Stimulated activated naive B cell treated with anti-CD40 and anti-IgM and Interleukin-4, amounts not matched to agents 10 μg/mL and 1 μg/mL and 100 μg/mL, for 72 hours (primary cell): ENCODE data around the gene APOC4.
"Not testable (repeated sequence)": the region's sequence is repeated elsewhere in the genome, so short reads cannot be mapped to it uniquely, and the experiment has no call there.

Experiments
- ATAC-seq, 2 donors: fragments of 150-1000 bp; cut with Tn5 transposase; replicated peaks; 2 replicates each; pipeline ENCODE4 v1.10.0; 2021; ENCODE audit warnings: moderate library complexity in 1 of 2
- DNase-seq: peaks from one replicate; pipeline ENCODE4 v3.0.0; 2021
- H3K27ac Mint-ChIP-seq: one replicate; pipeline ENCODE4 v1.8.0; 2022; ENCODE audit warnings: mild to moderate bottlenecking, mixed read lengths
- H3K27me3 Mint-ChIP-seq, 2 donors: one replicate each; pipeline ENCODE4 v1.8.0; 2022; ENCODE audit warnings: mixed read lengths in 2 of 2
- H3K36me3 Mint-ChIP-seq, 2 donors: one replicate each; pipeline ENCODE4 v1.8.0; 2022; ENCODE audit warnings: mixed read lengths in 2 of 2, mild to moderate bottlenecking in 1 of 2
- H3K4me1 Mint-ChIP-seq, 2 donors: one replicate each; pipeline ENCODE4 v1.8.0; 2022; ENCODE audit warnings: mixed read lengths in 2 of 2, mild to moderate bottlenecking in 1 of 2
- H3K4me3 Mint-ChIP-seq, 2 donors: one replicate each; pipeline ENCODE4 v1.8.0; 2022; ENCODE audit warnings: mild to moderate bottlenecking in 2 of 2, mixed read lengths in 2 of 2, moderate library complexity in 1 of 2
- H3K9me3 Mint-ChIP-seq, 2 donors: one replicate each; pipeline ENCODE4 v1.8.0; 2022; ENCODE audit warnings: mixed read lengths in 2 of 2, mild to moderate bottlenecking in 1 of 2

The APOC4 gene

GRCh38 chr19:44908074-44908835 is 33.8 kb upstream of the APOC4 start:
- Mint-ChIP-seq H3K4me1 (peaks cover 11 to 38% of the 10 kb centered on the region in 2 donors), H3K36me3 (peaks cover 8 to 9% of the 10 kb centered on the region in 2 donors), H3K27me3 (peaks cover 51 to 62% of the 10 kb centered on the region in 2 donors), H3K9me3 (no peaks in the 10 kb centered on the region), H3K4me3 (no peak overlapping the region), H3K27ac (no peak overlapping the region)
- no peak for DNase-seq
- no peak for ATAC-seq

GRCh38 chr19:44908836-44909261 is 33.2 kb upstream of the APOC4 start:
- Mint-ChIP-seq H3K4me1 (peaks cover 15 to 38% of the 10 kb centered on the region in 2 donors), H3K9me3 (no peaks in the 10 kb centered on the region), H3K36me3 (peaks cover 3 to 4% of the 10 kb centered on the region in 2 donors), H3K27ac (no peak overlapping the region), H3K27me3 (peaks cover 56 to 67% of the 10 kb centered on the region in 2 donors), H3K4me3 (no peak overlapping the region)
- ATAC-seq (no peak), DNase-seq (no peak)

GRCh38 chr19:44909775-44910174 is 32.3 kb upstream of the APOC4 start:
- Mint-ChIP-seq H3K27me3 (peaks cover 61 to 77% of the 10 kb centered on the region in 2 donors), H3K9me3 (no peaks in the 10 kb centered on the region), H3K4me1 (peaks cover 23 to 40% of the 10 kb centered on the region in 2 donors), H3K4me3 (no peak overlapping the region), H3K27ac (no peak overlapping the region), H3K36me3 (peaks cover 1 to 3% of the 10 kb centered on the region in 2 donors)
- DNase-seq (no peak), ATAC-seq (no peak)

DNA sequence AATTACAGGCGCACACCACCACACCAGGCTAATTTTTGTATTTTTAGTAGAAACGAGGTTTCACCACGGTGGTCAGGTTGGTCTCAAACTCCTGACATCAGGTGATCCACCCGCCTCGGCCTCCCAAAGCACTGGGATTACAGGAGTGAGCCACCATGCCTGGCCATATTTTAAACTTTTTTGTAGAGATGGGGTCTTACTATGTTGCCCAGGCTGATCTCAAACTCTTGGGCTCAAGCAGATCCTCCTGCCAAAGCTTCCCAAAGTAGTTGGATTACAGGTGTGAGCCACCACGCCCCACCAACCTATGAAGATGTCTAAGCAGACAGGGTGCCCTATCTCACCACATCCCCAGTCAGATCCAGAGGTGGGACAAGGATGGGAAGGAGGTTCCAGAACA is 30.1 kb upstream of the APOC4 start:
- not testable (repeated sequence) for DNase-seq, ATAC-seq, H3K4me3 Mint-ChIP-seq, H3K9me3 Mint-ChIP-seq, H3K27ac Mint-ChIP-seq, H3K36me3 Mint-ChIP-seq
- Mint-ChIP-seq H3K27me3 (peaks cover 41 to 60% of the 10 kb centered on the region in 2 donors), H3K4me1 (peaks cover 17 to 25% of the 10 kb centered on the region in 2 donors)

DNA sequence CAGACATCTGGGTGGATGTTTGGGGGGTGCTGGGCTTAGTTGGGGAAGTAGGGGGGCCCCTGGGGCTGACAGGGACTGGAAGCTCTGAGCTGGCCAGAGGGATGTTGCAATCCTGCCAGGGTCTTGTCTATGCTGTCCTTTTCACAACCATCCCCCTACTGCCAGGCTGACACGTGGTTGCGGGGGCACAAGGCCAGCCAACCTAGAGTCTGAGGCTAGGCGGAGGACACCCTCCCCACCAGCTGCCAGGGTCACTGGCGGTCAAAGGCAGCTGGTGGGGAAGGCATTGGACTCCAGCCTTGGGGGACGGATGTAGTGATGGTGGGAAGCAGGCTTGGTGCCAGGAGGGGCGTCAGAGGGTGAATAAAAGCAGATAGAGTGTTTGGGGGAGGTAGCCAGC is 29.2 kb upstream of the APOC4 start:
- Mint-ChIP-seq H3K27ac (peak overlapping the region; percentile 65), H3K9me3 (no peaks in the 10 kb centered on the region), H3K4me3 (no peak overlapping the region), H3K27me3 (peaks cover 37 to 52% of the 10 kb centered on the region in 2 donors), H3K36me3 (peaks cover 3 to 5% of the 10 kb centered on the region in 2 donors), H3K4me1 (peaks cover 17 to 25% of the 10 kb centered on the region in 2 donors)
- DNase-seq (no peak), ATAC-seq (no peak)

DNA sequence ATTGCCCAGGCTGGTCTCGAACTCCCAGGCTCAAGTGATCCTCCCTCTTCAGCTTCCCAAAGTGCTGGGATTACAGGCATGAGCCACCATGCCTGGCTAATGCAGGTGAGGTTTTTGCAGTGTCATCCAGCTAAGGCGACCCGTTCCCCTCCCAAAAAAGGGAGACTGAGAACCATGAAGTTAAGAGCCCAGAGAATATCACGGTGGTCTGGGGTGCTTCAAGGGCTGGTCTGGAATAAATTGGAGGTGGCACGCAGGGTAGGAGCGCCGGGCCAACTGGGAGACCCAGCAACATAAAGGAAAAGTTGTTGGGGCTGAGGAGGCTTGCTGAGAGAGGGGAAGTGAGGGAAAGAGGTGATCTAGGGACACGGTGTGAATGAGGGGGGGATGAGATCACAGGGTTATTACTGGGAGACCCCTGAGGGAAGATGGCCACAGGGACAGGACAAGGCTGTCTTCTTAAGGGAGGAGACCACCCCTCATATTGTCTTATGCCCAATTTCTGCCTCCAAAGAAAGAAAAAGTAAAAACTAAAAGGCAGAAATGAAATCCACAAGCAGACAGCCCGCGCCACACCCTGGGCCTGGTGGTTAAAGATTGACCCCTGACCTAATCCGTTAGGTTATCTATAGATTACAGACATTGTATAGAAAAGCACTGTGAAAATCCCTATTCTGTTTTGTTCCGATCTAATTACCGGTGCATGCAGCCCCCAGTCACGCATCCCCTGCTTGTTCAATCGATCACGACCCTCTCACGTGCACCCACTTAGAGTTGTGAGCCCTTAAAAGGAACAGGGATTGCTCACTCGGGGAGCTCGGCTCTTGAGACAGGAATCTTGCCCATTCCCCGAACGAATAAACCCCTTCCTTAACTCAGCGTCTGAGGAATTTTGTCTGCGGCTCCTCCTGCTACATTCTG is 28.3 kb upstream of the APOC4 start:
- peaks cover 33 to 48% of the 10 kb centered on the region in 2 donors for H3K27me3 Mint-ChIP-seq
- peaks cover 17 to 25% of the 10 kb centered on the region in 2 donors for H3K4me1 Mint-ChIP-seq
- H3K27ac Mint-ChIP-seq = peak overlapping the region; percentile 98
- not testable (repeated sequence) for H3K9me3 Mint-ChIP-seq, ATAC-seq, H3K36me3 Mint-ChIP-seq, DNase-seq
- peak overlapping the region; percentile 94 to 98 for H3K4me3 Mint-ChIP-seq

DNA sequence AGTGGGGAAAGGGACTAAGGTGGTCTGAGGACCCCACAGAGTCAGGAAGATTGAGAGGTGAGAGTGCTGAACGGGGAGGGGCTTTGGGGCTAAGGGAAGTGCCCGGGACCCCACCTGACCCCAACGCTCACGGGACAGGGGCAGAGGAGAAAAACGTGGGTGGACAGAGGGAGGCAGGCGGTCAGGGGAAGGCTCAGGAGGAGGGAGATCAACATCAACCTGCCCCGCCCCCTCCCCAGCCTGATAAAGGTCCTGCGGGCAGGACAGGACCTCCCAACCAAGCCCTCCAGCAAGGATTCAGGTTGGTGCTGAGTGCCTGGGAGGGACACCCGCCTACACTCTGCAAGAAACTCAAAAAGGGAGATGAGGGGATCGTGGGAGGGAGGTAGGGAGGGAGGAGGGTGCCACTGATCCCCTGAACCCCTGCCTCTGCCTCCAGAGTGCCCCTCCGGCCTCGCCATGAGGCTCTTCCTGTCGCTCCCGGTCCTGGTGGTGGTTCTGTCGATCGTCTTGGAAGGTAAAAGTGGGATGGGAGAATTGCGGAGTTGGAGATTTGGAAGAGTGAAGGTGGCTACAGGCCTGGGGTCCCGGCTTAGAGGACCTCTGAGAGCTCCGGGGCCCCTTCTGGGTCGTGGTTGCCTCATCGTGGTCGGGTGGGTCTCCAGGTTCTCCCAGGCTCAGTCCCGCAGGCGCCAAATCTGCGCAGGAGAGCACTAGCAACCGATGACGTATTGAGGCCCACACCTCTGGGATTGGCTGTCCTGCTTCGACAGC is 27.4 kb upstream of the APOC4 start, which contains the start of gene APOC1:
TSS of gene APOC1 (plus strand) at position 176 of the 774 bp plus-strand sequence. CDS start at position 460, 284 bp downstream.
- peak; percentile 76 for DNase-seq
- peak within 1 kb of the TSS; percentile 98 for H3K27ac Mint-ChIP-seq
- not testable (repeated sequence) for H3K9me3 Mint-ChIP-seq, H3K36me3 Mint-ChIP-seq
- peak within 1 kb of the TSS; percentile 94 to 98 for H3K4me3 Mint-ChIP-seq
- peak; percentile 96 for ATAC-seq
- peaks cover 28 to 48% of the 10 kb centered on the region in 2 donors for H3K27me3 Mint-ChIP-seq
- H3K4me1 Mint-ChIP-seq = peaks cover 17 to 25% of the 10 kb centered on the region in 2 donors

GRCh38 chr19:44924243-44924725 is 17.8 kb upstream of the APOC4 start:
- DNase-seq = no peak
- Mint-ChIP-seq H3K9me3 (no peaks in the 10 kb centered on the region), H3K4me3 (no peak overlapping the region), H3K27ac (no peak overlapping the region), H3K4me1 (peaks cover 8 to 15% of the 10 kb centered on the region in 2 donors), H3K36me3 (no peaks in the 10 kb centered on the region), H3K27me3 (peaks cover 19 to 37% of the 10 kb centered on the region in 2 donors)
- no peak for ATAC-seq

DNA sequence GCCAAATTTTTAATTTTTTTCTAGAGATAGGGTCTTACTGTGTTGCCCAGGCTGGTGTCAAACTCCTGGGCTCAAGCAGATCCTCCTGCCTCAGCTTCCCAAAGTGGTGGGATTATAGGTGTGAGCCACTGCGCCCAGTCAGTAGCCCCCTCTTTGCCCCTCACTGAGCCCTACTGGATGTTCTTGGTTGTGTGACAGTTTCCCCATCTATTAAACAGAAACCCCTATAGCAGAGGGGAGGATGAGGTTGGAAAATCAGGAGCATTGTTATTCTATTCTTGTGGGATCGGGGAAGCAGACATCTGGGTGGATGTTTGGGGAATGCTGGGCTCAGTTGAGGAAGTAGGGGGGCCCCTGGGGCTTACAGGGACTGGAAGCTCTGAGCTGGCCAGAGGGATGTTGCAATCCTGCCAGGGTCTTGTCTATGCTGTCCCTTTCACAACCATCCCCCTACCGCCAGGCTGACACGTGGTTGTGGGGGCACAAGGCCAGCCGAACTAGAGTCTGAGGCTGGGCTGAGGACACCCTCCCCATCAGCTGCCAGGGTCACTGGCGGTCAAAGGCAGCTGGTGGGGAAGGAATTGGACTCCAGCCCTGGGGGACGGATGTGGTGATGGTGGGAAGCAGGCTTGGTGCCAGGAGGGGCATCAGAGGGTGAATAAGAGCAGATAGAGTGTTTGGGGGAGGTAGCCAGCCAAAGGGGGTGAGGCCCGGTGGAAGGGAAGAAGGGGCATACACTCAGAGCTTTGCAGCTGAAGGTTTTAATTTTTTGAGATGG is 16.7 kb upstream of the APOC4 start:
- ATAC-seq = no peak
- peaks cover 19 to 45% of the 10 kb centered on the region in 2 donors for H3K27me3 Mint-ChIP-seq

DNA sequence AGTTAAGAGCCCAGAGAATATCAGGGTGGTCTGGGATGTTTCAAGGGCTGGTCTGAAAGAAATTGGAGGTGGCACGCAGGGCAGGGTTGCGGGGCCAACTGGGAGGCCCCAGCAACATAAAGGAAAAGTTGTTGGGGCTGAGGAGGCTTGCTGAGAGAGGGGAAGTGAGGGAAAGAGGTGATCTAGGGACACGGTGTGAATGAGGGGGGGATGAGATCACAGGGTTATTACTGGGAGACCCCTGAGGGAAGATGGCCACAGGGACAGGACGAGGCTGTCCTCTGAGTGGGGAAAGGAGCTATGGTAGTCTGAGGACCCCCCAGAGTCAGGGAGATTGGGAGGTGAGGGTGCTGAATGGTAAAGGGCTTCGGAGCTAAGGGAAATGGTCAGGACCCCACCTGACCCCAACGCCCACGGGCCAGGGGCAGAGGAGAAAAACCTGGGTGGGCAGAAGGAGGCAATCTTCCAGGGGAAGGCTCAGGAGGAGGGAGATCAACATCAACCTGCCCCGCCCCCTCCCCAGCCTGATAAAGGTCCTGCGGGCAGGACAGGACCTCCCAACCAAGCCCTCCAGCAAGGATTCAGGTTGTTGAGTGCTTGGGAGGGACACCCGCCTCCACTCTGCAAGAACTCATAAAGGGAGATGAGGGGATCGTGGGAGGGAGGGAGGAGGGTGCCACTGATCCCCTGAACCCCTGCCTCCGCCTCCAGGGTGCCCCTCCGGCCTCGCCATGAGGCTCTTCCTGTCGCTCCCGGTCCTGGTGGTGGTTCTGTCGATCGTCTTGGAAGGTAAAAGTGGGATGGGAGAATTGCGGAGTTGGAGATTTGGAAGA is 15.6 kb upstream of the APOC4 start:
- H3K36me3 Mint-ChIP-seq, DNase-seq, H3K9me3 Mint-ChIP-seq: not testable (repeated sequence)
- peak overlapping the region; percentile 79 to 83 for H3K4me3 Mint-ChIP-seq
- peak; percentile 29 to 43 for ATAC-seq
- peaks cover 19 to 45% of the 10 kb centered on the region in 2 donors for H3K27me3 Mint-ChIP-seq
- peaks cover 8 to 15% of the 10 kb centered on the region in 2 donors for H3K4me1 Mint-ChIP-seq
- H3K27ac Mint-ChIP-seq = peak overlapping the region; percentile 92

More for the DNA sequence above, 16.7 kb upstream of the APOC4 start:
- H3K27ac Mint-ChIP-seq = no peak overlapping the region
- no peak overlapping the region for H3K4me3 Mint-ChIP-seq
- no peak for DNase-seq
- no peaks in the 10 kb centered on the region for H3K36me3 Mint-ChIP-seq
- peaks cover 8 to 15% of the 10 kb centered on the region in 2 donors for H3K4me1 Mint-ChIP-seq
- no peaks in the 10 kb centered on the region for H3K9me3 Mint-ChIP-seq

GRCh38 chr19:44927746-44928145 is 14.3 kb upstream of the APOC4 start:
- H3K9me3 Mint-ChIP-seq = no peaks in the 10 kb centered on the region
- DNase-seq (no peak), ATAC-seq (no peak)
- H3K27ac Mint-ChIP-seq = no peak overlapping the region
- H3K36me3 Mint-ChIP-seq = no peaks in the 10 kb centered on the region
- peaks cover 8 to 15% of the 10 kb centered on the region in 2 donors for H3K4me1 Mint-ChIP-seq
- H3K27me3 Mint-ChIP-seq = peaks cover 19 to 45% of the 10 kb centered on the region in 2 donors
- no peak overlapping the region for H3K4me3 Mint-ChIP-seq

DNA sequence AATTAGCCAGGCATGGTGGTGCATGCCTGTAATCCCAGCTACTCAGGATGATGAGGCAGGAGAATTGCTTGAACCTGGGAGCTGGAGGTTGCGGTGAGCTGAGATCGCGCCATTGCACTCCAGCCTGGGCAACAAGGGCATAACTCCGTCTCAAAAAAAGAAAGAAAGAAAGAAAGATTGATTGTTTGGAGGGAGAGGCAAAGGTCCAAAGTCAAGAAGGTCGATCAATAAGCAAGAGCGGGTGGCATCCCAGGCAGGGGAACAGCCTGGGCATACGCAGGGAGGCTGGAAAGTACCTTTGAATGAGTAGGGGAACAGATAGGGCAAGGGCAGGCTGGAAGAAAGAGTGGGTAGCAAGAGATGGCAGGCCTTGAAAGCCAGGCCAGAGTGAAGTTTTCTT is 11.9 kb upstream of the APOC4 start:
- H3K4me1 Mint-ChIP-seq = peaks cover 8 to 15% of the 10 kb centered on the region in 2 donors
- DNase-seq (no peak), ATAC-seq (no peak)
- H3K4me3 Mint-ChIP-seq = no peak overlapping the region
- H3K27me3 Mint-ChIP-seq = peaks cover 18 to 34% of the 10 kb centered on the region in 2 donors
- no peaks in the 10 kb centered on the region for H3K9me3 Mint-ChIP-seq
- H3K27ac Mint-ChIP-seq = no peak overlapping the region
- no peaks in the 10 kb centered on the region for H3K36me3 Mint-ChIP-seq
